Liver (tissue), 3 donors: ENCODE measurements around the gene LPAR2.

Source experiments
- EGR1 ChIP-seq, 2 donors: IDR thresholded peaks; 2 replicates each; pipeline ENCODE4 v1.6.1; 2016 to 2018; ENCODE audit warnings: antibody characterized with exemption in 2 of 2, low read depth in 2 of 2
- FOXA1 ChIP-seq: IDR thresholded peaks from 2 replicates; pipeline ENCODE4 v1.6.1; 2016; ENCODE audit warnings: antibody characterized with exemption
- GABPA ChIP-seq, 2 donors: IDR thresholded peaks in 1 of 2; conservative IDR thresholded peaks in 1 of 2; 2 replicates each; pipeline ENCODE4 v1.6.1; 2016; ENCODE audit warnings: antibody characterized with exemption in 2 of 2, mild to moderate bottlenecking in 1 of 2, moderate library complexity in 1 of 2
- JUND ChIP-seq, 2 donors: IDR thresholded peaks; 2 replicates each; pipeline ENCODE4 v1.6.1; 2016; ENCODE audit warnings: antibody characterized with exemption in 2 of 2
- RAD21 ChIP-seq, 2 donors: IDR thresholded peaks; 2 replicates each; pipeline ENCODE4 v1.6.1; 2016; ENCODE audit warnings: antibody characterized with exemption in 2 of 2, mild to moderate bottlenecking in 2 of 2
- RXRA ChIP-seq, 2 donors: IDR thresholded peaks; 2 replicates each; pipeline ENCODE4 v1.6.1; 2017 to 2018; ENCODE audit warnings: antibody characterized with exemption in 2 of 2, mild to moderate bottlenecking in 1 of 2
- SP1 ChIP-seq: IDR thresholded peaks from 2 replicates; pipeline ENCODE4 v1.6.1; 2018; ENCODE audit warnings: antibody characterized with exemption, mild to moderate bottlenecking
- TAF1 ChIP-seq: conservative IDR thresholded peaks from 2 replicates; pipeline ENCODE4 v1.6.1; 2016; ENCODE audit warnings: antibody characterized with exemption, mild to moderate bottlenecking
- YY1 ChIP-seq: IDR thresholded peaks from 2 replicates; pipeline ENCODE4 v1.6.1; 2016; ENCODE audit warnings: antibody characterized with exemption, mild to moderate bottlenecking
- TF ChIP-seq, protein P1 (sequence below): fragments of 150-350 bp; IDR thresholded peaks from 2 replicates; pipeline ENCODE4 v1.5.1; 2017; ENCODE audit warnings: improper control_type of control experiment, low read depth, low read length; ENCODE audit not compliant: missing input control
- TF ChIP-seq, protein P2 (sequence below): IDR thresholded peaks from 2 replicates; pipeline ENCODE4 v1.6.1; 2016; ENCODE audit warnings: antibody characterized with exemption
- donor health status: healthy.
- donor health status: healthy.

DNA sequence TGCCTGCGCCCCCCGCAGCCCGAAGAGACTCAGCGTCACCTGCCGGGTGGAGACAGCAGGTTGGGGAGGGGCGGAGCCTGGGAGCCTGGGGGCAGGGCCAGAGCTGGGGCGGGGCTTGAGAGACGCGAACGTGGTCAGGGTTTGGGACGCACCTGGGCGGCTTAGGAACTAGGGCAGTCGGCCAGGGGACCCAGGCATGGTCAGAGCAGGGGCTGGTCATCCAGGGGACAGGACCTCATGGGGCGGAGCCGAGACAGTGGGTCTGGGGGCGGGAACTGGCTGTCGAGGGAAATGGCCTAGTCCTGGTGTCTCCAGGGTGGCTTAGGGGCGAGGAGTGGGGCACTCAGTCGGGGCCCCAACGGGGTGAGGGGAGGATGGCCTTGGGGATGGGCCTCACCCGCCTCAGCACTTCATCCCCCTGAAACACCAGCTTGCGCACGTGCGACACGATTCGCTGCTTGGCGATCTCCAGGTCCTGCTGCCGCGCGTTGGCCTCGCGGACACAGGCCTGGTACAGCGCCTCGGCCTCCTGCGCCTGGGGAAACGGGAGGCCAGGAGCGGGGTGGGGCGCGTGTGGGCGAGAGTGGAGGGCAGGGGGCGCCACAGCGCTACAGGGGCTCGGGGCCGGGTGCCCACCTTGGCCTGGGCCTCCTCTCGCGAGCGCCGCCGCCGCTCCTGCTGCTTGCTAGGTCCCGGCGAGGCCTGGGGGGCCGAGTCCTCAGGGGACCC lies 9.7 kb upstream of the LPAR2 start:
- TF ChIP-seq, protein P1, sequence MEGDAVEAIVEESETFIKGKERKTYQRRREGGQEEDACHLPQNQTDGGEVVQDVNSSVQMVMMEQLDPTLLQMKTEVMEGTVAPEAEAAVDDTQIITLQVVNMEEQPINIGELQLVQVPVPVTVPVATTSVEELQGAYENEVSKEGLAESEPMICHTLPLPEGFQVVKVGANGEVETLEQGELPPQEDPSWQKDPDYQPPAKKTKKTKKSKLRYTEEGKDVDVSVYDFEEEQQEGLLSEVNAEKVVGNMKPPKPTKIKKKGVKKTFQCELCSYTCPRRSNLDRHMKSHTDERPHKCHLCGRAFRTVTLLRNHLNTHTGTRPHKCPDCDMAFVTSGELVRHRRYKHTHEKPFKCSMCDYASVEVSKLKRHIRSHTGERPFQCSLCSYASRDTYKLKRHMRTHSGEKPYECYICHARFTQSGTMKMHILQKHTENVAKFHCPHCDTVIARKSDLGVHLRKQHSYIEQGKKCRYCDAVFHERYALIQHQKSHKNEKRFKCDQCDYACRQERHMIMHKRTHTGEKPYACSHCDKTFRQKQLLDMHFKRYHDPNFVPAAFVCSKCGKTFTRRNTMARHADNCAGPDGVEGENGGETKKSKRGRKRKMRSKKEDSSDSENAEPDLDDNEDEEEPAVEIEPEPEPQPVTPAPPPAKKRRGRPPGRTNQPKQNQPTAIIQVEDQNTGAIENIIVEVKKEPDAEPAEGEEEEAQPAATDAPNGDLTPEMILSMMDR: no peak
- TF ChIP-seq EGR1 (IDR thresholded peaks at IDR 0.05; ENCODE audit: low read depth in 2 of 2) (no peak), FOXA1 (no peak), SP1 (no peak), RXRA (IDR thresholded peaks at IDR 0.05) (no peak), YY1 (no peak), GABPA (IDR thresholded peaks at IDR 0.05 in 1 of 2, conservative IDR thresholded peaks at IDR 0.05 in 1 of 2) (no peak), JUND (IDR thresholded peaks at IDR 0.05) (no peak), RAD21 (IDR thresholded peaks at IDR 0.05) (no peak), TAF1 (no peak)
- TF ChIP-seq, protein P2, sequence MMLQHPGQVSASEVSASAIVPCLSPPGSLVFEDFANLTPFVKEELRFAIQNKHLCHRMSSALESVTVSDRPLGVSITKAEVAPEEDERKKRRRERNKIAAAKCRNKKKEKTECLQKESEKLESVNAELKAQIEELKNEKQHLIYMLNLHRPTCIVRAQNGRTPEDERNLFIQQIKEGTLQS: no peak
